Coronary artery (tissue), 2 donors: ENCODE measurements around the gene LARP7.
"Not testable (repeated sequence)": the region's sequence is repeated elsewhere in the genome, so short reads cannot be mapped to it uniquely, and the experiment has no call there.

Experiments
- DNase-seq: peaks from one replicate; pipeline ENCODE4 v3.0.0-alpha.2; 2017; ENCODE audit warnings: low spot score
- H3K27ac ChIP-seq, 2 donors: fragments of 200-600 bp; sonication (generic); one replicate each; pipeline ENCODE4 v1.5.1; 2016 to 2019
- H3K4me3 ChIP-seq: fragments of 200-600 bp; sonication (generic); 2 replicates; pipeline ENCODE4 v1.5.1; 2016; ENCODE audit warnings: mild to moderate bottlenecking, moderate library complexity
- TF ChIP-seq, protein P1 (sequence below): fragments of 200-600 bp; sonication (generic); IDR thresholded peaks from one replicate; pipeline ENCODE4 v1.5.1; 2019; ENCODE audit warnings: antibody characterized with exemption

LARP7 gene

DNA sequence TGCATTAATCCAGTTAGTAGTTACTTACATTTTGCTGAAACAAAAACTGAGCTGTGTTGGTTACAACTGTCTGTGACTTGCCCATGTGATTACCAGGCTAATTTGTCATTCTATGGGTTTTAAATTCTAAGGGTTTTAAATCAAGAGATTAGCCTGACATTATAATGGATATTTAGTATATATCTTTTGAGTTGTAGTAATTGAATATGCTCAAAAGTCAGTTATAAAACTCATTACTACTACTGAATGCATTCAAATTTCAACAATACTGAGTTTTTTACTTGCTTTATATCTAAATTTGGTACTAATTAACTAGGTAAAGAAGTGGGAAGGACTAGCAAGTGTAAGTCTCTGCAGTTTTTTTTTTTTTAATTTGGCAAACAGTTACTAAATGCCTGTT lies 14.7 kb downstream of the LARP7 start:
- DNase-seq = no peak
- Histone ChIP-seq H3K4me3 (no peak overlapping the region), H3K27ac (no peak overlapping the region)
- TF ChIP-seq, protein P1, sequence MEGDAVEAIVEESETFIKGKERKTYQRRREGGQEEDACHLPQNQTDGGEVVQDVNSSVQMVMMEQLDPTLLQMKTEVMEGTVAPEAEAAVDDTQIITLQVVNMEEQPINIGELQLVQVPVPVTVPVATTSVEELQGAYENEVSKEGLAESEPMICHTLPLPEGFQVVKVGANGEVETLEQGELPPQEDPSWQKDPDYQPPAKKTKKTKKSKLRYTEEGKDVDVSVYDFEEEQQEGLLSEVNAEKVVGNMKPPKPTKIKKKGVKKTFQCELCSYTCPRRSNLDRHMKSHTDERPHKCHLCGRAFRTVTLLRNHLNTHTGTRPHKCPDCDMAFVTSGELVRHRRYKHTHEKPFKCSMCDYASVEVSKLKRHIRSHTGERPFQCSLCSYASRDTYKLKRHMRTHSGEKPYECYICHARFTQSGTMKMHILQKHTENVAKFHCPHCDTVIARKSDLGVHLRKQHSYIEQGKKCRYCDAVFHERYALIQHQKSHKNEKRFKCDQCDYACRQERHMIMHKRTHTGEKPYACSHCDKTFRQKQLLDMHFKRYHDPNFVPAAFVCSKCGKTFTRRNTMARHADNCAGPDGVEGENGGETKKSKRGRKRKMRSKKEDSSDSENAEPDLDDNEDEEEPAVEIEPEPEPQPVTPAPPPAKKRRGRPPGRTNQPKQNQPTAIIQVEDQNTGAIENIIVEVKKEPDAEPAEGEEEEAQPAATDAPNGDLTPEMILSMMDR = no peak

DNA sequence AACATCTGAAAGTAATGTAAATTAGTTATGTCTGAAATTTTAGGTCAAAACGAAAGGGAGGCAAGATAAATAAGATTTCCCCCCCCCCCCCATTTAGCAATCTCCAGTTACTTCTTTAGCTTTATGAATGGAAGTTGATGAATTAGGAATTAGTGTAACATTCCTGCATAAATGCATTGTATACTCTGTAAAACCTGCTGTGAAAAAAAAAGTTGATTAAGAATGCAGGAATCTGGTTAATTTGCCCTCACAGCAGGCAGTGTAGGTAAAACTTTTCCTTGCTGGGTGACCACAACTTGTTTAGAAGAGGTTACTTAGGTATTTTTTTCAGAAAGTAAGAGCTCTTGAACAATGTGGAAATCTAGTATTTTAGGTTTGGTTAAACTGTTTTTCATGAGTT lies 15.3 kb downstream of the LARP7 start:
- TF ChIP-seq, protein P1 = no peak
- DNase-seq = no peak
- H3K4me3 ChIP-seq = no peak overlapping the region
- H3K27ac ChIP-seq = no peak overlapping the region

DNA sequence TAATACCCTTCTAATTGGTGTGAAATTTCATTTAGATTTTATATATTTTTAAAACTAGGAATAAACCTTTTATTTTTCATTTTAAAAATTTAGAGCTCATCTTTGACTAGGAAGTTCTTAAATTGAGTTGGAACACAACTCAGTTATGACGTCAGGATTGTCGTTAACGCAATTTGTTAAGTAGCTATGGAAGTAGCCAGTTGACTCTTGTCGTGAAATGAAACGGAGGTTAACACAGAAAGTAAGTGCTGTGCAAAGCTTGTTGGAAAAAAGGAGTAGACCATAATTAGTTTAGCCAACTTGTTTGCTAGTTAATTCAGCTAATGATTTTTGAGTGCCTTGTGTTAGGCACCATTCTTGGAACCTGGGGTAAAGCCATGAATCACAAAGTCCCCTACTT lies 18.3 kb downstream of the LARP7 start:
- no peak for DNase-seq
- TF ChIP-seq, protein P1 = no peak
- Histone ChIP-seq H3K4me3 (no peak overlapping the region), H3K27ac (no peak overlapping the region)

DNA sequence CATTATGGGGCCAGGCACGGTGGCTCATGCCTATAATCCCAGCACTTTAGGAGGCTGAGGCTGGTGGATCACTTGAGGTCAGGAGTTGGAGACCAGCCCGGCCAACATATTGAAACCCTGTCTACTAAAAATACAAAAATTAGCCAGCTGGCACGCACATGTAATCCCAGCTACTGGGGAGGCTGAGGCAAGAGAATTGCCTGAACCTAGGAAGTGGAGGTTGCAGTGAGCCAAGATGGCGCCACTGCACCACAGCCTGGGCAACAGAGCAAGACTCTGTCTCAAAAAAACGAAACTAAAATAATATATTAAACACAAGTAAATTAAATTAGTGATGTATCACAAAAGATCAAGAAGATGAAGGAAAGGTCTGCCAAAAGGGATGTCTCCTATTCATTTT lies 19.2 kb downstream of the LARP7 start:
- not testable (repeated sequence) for H3K4me3 ChIP-seq, H3K27ac ChIP-seq, DNase-seq

DNA sequence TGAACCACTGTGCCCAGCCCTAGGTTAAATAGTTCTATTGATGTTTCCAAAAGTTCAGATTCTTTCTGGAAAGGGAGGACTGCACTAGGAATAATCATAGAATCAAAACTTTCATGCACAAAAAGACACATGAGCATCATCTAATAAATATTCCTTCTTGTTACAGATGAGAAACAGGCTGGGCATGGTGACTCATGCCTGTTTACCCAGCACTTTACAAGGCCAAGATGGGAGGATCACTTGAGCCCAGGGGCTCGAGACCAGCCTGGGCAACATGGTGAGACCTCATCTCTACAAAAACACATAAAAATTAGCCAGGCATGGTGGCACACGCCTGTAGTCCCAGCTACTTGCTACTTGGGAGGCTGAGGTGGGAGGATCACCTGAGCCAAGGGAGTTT lies 27.7 kb downstream of the LARP7 start:
- no peak overlapping the region for H3K4me3 ChIP-seq
- TF ChIP-seq, protein P1 = no peak
- DNase-seq = no peak
- H3K27ac ChIP-seq = no peak overlapping the region

DNA sequence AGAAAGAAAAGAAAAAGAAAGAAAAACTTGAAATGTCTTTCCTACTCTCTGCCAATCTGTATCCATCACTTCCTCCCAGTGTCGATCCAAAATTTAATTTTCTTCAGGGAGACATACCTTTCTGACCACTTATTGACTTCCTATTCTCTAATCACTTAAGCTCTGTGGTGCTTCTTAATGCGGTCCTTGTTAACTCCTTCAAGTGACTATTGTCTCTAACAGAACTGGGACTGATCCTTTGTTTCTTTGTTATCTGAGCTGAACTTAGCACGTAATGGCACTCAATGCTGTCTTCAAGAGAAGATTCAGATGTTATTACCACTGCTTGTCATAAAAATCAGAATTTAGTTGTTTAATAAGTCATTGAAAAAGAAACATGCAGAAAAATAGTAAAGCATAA lies 31.2 kb downstream of the LARP7 start:
- no peak overlapping the region for H3K27ac ChIP-seq
- TF ChIP-seq, protein P1 = no peak
- no peak for DNase-seq
- no peak overlapping the region for H3K4me3 ChIP-seq

DNA sequence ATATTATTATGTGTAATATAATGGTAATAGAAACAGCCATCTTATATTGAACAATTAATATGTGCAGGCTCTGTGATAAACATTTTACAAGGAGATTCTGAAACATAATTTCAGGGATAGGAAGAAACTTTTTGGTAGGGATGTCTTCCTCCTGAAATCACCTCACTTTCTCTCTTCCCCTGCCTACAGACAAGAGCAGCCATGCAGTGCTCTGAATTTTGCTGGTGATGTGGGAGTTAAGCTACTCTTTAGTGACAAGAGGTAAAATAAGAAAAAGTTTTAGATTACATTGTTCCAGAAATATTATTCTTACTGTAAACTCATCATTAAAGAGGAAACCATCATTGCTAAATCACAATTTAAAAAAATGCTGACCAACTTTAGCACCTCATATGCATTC lies 36.1 kb downstream of the LARP7 start:
- Histone ChIP-seq H3K4me3 (no peak overlapping the region), H3K27ac (no peak overlapping the region)
- TF ChIP-seq, protein P1 = no peak
- no peak for DNase-seq

DNA sequence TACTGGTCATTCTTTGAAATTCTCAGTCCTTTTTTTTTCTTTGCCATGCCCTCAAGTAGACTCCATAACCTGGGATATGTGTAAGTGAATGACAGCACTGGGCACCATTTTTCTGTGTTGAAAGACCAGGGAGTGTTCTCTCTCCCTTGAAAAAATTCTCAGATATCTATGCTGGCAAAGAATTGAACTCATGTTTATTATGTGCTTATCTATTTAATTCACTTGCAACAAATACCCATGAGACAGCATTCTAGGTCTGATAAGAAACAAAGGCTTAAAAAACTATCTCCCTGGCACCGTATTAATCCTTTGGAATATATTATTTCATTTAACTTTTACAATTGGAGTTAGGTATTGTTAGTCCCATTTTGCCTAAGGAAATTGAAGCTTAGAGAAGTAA lies 36.7 kb downstream of the LARP7 start:
- Histone ChIP-seq H3K4me3 (no peak overlapping the region), H3K27ac (no peak overlapping the region)
- no peak for DNase-seq
- TF ChIP-seq, protein P1 = no peak
